Measurements from ENCODE around the gene SEMA3F. TPM values are rescaled to one million over a fixed set of nuclear protein-coding genes. Genes with fewer than 3 reads are reported as not detected.

SEMA3F gene
- total RNA-seq, 1 donor from 2014 or later = 4.0 TPM

- DNase-seq (ENCODE audit: low spot score) (no peak), ATAC-seq (no peak)
These were observed 36.0 kb downstream of the SEMA3F start, which contains the start of gene GNAT1 for GRCh38 chr3:50190936-50191660. TSS of gene GNAT1 (plus strand) at chr3:50191610. CDS start at chr3:50191726, 116 bp downstream.

GRCh38 chr3:50192124-50192523, 37.0 kb downstream of the SEMA3F start:
- DNase-seq (ENCODE audit: low spot score) = no peak
- ATAC-seq = no peak

DNA sequence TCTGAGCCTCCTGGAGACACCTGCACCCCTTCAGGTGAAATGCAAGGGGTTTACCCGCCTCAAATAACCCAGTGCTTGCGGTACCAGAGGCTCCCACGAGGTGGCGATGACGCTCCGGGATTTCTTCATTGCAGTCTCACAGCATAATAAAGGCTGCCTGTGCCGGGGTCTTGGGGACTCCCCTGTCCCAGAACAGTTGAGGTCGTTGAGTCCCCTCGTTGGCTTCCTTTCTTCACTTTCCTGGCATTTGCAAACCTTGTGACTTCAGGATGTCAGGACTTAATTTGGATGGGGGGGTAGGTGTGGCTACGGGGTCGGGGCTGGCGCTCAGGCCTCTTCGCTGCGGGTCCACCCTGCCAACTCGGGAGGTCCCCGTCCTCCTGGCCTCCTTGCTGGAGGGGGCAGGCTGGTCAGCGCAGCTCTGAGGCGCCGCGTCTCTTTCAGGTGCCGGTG, 37.6 kb downstream of the SEMA3F start:
- peak; percentile 9 for ATAC-seq
- DNase-seq (ENCODE audit: low spot score) = peak; percentile 72

DNA sequence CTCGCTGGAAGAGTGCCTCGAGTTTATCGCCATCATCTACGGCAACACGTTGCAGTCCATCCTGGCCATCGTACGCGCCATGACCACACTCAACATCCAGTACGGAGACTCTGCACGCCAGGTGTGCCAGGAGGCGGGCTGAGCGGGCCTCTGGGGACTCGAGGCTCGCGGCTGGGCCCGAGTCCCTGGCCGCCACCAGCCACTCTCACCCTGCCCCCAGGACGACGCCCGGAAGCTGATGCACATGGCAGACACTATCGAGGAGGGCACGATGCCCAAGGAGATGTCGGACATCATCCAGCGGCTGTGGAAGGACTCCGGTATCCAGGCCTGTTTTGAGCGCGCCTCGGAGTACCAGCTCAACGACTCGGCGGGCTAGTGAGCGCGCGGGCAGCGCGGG, 38.2 kb downstream of the SEMA3F start:
- no peak for DNase-seq (ENCODE audit: low spot score)
- ATAC-seq = no peak

- no peak for DNase-seq (ENCODE audit: low spot score)
These were observed 38.6 kb downstream of the SEMA3F start for GRCh38 chr3:50193746-50194127.

GRCh38 chr3:50194128-50194902, 39.2 kb downstream of the SEMA3F start:
- DNase-seq (ENCODE audit: low spot score) (peak; percentile 81), ATAC-seq (peak; percentile 54)

More at GRCh38 chr3:50193746-50194127, 38.6 kb downstream of the SEMA3F start:
- no peak for ATAC-seq

DNA sequence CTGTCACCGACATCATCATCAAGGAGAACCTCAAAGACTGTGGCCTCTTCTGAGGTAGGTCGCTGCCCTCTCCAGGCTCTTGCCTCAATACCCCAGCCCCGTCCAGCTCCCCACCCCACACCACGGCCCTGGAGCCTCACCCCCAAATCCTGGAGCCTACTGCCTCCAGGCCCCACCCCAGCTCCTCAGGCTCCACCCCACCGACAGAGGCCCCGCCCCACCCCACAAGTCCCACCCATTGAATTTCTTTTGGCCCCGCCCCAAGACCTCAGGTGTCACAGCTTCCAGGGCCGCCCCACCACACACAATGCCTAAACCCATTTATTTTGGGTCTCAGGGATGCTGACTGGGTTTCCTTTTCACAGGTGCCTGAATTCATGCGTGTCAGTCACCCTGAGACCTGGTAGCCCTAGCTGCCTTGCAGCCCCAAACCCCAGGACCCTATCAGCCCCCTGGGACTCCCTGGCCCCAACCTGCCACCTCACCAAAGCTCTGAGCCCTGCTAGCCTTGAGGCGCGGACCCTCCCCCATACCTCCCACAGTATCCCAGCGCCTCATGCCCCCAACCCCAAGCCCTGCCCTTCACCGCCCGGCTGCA, 39.9 kb downstream of the SEMA3F start:
- peak; percentile 69 for ATAC-seq
- peak; percentile 89 for DNase-seq (ENCODE audit: low spot score)

DNA sequence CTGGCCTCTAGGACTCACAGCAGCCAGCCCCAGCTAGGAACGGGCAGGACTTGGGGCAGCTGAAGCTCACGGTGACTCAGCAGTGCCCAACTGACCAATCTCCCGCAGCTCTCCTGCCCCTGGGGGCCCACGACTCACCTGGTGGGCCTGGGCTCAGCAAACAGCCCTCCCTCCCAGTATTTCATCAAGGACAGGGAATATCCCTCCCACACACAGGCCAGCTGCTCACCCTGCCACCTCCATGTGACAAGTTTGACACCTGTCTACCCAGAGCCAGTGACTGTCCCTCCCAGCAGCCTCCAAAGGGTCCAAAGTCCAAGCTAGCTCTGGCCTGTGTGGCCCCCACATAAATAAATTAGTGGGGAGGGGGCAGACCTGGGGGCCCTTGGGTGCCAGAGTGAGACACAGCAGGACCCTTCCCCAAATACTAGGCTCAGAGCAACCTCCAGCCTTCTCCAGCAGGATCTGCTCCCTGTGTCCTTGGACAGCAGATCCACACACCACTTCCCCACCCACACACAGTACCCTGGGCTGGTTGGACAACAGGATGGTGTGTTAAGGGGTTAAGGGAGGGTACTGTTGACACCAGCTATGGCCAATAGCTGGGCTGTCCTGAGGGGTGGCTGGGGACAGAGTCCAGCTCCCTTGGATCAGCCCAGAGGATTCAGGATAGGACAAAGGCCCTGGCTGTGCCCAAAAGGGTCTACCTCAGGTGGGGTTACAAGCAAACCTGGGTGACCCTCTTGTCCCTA, 40.6 kb downstream of the SEMA3F start:
- ATAC-seq (peak; percentile 80), DNase-seq (ENCODE audit: low spot score) (peak; percentile 93)

- ATAC-seq (peak; percentile 38), DNase-seq (ENCODE audit: low spot score) (no peak)
These were observed 41.2 kb downstream of the SEMA3F start for GRCh38 chr3:50196253-50196801.

DNA sequence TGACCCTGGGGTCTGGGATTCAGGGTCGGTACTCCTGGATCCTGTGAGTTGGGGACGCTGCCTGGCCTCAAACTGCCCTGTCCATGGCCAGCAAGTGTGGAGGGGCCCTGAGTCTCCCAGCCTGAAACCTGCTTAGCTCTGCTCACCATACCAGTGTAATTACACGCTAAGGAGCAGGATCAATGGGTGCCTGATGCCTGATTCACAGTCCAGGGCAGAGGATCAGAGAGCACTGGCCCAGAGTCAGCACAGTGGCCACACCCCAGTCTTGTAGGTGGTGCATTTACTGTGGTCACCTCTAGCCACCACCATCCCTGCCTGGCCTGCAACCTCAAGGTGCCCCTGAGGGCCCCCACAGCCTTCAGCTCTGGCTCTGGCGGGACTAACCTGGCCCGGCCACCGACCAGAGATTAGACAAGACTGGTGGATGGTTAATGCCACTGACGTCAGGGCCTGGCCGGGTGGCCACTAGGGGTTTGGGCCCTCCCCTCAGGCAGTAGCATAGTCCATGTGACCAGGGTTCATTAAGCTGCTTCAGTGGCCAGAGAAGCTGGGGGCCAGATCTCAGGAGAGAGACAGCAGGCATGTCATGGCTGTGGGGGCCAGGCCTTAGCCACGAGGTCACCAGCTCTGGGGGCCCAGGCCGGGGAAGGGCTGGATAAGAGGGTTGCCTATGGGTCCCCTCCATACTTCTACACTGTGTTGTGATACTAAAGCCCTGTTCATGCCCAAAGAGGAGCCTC, 46.6 kb downstream of the SEMA3F start:
- ATAC-seq = peak; percentile 56

GRCh38 chr3:50202353-50203112, 47.4 kb downstream of the SEMA3F start:
- DNase-seq (ENCODE audit: low spot score) = no peak
- ATAC-seq = no peak

More for the DNA sequence above, 46.6 kb downstream of the SEMA3F start:
- peak; percentile 83 for DNase-seq (ENCODE audit: low spot score)

DNA sequence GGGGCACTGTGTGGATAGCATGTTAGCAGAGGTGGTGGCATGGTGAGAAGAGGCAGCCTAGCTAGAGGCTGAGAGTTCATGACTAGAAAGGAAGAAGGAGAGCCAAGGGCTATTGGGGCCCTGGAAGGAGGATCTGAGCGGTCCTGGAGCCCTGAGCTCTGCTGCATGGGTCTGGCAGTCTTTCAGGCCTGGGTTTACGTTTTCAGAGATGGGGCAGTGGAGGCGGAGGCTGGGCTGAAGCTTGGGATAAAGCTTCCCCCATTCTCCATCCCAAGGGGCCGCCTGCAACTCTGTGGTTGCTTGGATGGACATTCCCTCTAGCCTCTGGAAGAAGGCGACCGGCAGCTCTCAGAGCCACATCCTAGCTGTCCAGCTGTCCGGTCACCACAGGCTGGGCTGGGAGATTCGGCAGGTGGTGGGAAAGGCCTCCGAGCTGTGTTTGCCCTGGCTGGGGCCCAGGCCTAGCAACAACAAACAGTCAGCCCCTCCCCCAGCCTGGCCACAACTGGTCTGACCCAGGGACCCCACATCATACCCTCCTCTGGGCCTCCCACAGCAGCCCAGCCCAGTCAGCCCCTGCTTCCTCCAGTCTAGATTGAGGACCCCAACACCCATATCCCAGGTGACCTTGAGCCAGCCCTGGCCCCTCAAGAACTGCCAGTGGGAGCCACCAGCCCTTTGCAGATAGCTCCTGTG, 48.1 kb downstream of the SEMA3F start:
- DNase-seq (ENCODE audit: low spot score) = peak; percentile 81
- peak; percentile 45 for ATAC-seq

DNA sequence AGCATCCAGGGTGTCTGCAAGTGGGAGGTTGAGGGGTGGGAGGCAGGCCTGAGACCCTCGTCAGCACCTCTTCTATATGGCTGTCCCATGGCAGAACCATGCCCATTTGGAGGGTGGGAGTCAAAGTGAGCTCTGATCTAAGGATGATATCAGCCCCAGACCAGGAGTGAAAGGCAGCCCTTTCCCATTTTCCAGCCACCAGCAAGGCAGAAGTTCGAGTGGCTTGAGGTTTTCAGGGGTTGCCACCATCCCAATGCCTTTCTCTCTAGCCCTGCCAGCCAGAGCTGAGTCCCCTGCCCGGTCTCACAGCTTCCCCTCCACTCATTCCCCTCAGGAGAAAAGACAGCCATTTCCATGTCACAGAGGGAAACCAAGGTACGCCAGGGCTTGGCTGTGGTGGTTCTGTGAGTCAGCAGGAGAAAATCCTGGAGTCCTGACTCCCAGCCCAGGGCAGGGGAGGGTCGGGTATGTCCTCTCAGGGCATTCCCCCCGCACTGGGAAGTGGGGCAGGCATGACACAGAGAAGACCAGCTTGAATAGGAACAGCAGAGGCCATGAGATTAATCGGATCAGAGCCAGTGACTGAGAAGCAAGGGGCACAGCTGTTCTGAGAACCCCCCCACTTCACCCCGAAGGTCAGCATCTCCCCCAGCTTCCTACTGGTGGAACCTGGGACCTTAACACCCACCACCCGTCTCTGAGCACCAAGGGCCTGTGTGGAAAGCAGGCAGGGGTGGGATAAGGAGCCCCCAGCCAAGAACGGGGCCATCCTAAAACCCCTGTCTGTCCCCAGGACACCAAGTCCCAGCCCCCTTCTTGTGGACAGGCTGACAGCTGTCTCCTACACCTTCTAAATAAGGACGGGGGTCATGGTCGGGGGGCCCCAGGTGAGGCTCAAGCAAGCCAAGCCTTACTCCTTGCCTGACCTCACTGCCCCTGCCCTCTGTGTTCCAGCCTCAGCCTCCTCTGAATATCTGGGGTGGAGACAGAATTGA, 49.0 kb downstream of the SEMA3F start:
- DNase-seq (ENCODE audit: low spot score) = no peak

GRCh38 chr3:50204804-50205412, 49.8 kb downstream of the SEMA3F start, which contains the start of gene SLC38A3:
TSS of gene SLC38A3 (plus strand) at chr3:50205271. CDS start at chr3:50214200, 8,929 bp downstream.
- DNase-seq (ENCODE audit: low spot score) (peak; percentile 77), ATAC-seq (peak; percentile 64)

More for the DNA sequence above, 49.0 kb downstream of the SEMA3F start:
- ATAC-seq = no peak

DNA sequence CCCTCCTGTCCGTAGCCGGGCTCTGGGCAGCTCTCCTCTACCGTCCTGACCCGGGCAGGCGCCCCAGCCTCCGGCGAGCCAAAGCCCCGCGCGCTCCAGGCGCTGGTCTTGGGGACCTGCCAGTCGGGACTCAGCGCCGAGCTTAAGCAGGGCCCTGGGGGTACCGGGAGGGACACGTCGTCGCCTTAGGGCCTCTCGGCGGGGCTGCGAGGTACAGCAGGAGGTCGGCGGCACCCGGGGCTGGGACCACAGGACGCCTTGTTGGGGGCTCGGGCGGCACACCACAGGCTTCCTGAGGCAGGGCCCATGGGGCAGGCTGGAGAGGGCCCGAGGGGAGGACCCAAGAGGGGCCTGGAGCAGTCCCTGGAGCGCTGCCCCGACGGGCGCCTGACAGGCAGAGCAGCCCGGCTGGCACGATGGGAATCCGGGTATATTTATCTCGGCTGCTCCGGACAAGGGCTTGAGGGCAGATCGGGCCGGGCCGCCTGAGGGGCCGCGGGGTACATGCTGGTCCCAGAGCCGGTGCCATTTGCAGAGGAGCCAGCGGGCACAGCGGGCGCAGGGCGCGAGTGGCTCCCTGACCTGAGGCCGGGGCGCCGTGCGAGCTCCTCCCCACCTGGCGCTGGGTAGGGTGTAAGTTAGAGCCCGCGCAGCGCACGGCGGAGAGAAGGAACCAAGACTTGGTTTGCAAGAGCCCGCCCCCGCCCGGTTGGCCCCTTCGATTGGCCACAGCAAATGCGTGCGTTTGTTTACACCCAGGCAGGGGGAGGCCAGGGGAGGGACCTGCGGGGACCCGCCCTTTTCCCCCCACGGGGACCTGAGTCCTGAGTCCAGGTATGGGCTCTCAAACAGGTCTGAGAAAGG, 50.5 kb downstream of the SEMA3F start:
- peak; percentile 60 for ATAC-seq
- peak; percentile 95 for DNase-seq (ENCODE audit: low spot score)
